Lung (tissue), 12 donors: ENCODE measurements around the gene METTL4. TPM values are rescaled to one million over a fixed set of nuclear protein-coding genes. Genes with fewer than 3 reads are reported as not detected.

Experiments
- ATAC-seq: fragments of 200-7000 bp; cut with Tn5 transposase; one replicate; pipeline ENCODE4 v1.9.1; 2020; ENCODE audit warnings: moderate number of reproducible peaks; ENCODE audit not compliant: insufficient read depth, low FRiP score
- DNase-seq, 3 donors: peaks; one replicate each; pipeline ENCODE4 v3.0.0-alpha.2; 2013 to 2017
- H3K27ac ChIP-seq, 2 donors: one replicate each; pipeline ENCODE4 v1.5.1; 2013; ENCODE audit warnings: mild to moderate bottlenecking in 2 of 2, moderate library complexity in 2 of 2, control low read depth in 1 of 2, inconsistent platforms in 1 of 2, low read depth in 1 of 2, low read length in 1 of 2
- H3K27me3 ChIP-seq, 3 donors: one replicate each; pipeline ENCODE4 v1.5.1; 2013; ENCODE audit warnings: low read length in 2 of 3; ENCODE audit not compliant: control insufficient read depth in 3 of 3, insufficient read depth in 3 of 3
- H3K36me3 ChIP-seq, 4 donors: one replicate each; pipeline ENCODE4 v1.5.1; 2013; ENCODE audit warnings: low read length in 4 of 4, mild to moderate bottlenecking in 1 of 4, moderate library complexity in 1 of 4; ENCODE audit not compliant: control insufficient read depth in 4 of 4, insufficient read depth in 4 of 4
- H3K4me1 ChIP-seq, 5 donors: one replicate each; pipeline ENCODE4 v1.5.1; 2013; ENCODE audit warnings: low read length in 5 of 5, mild to moderate bottlenecking in 2 of 5, moderate library complexity in 1 of 5; ENCODE audit not compliant: control insufficient read depth in 5 of 5, insufficient read depth in 5 of 5
- H3K4me3 ChIP-seq: one replicate; pipeline ENCODE4 v1.5.1; 2013; ENCODE audit warnings: mild to moderate bottlenecking, control low read depth, moderate library complexity
- H3K9ac ChIP-seq, 2 donors: one replicate each; pipeline ENCODE4 v1.5.1; 2013; ENCODE audit warnings: low read length in 2 of 2, control low read depth in 1 of 2; ENCODE audit not compliant: insufficient read depth in 1 of 2
- H3K9me3 ChIP-seq, 4 donors: one replicate each; pipeline ENCODE4 v1.5.1; 2013; ENCODE audit warnings: low read length in 3 of 4, mild to moderate bottlenecking in 1 of 4, moderate library complexity in 1 of 4; ENCODE audit not compliant: control insufficient read depth in 4 of 4, insufficient read depth in 3 of 4
- WGBS, 2 donors: extraction: QIAGEN DNeasy Blood & Tissue Kit; methylation state at CpG; one replicate each; pipeline ENCODE4 v1.1.7; 2013; 5-methylcytosine and 5-hydroxymethylcytosine counted together
- polyA plus RNA-seq, 2 donors: library from polyadenylated mRNA; stranded (reverse); fragments of 200-250 nt; gene quantifications; one replicate each; pipeline ENCODE4 v1.2.1, GENCODE V29; 2013
- total RNA-seq, 2 donors: library from RNA; depleted of rRNA in 1 of 2; stranded (reverse); fragments of >200 nt in 1 of 2; gene quantifications; one replicate each; pipeline ENCODE4 v1.2.1, GENCODE V29; 2014 to 2021
- TF ChIP-seq, protein P1 (sequence below): IDR thresholded peaks from 2 replicates; pipeline ENCODE4 v1.5.1; 2012; ENCODE audit warnings: mild to moderate bottlenecking; ENCODE audit errors: control extremely low read depth, extremely low read depth
- donor health status: control.
- donor health status: control.
- donor health status: Bipolar disorder and iron deficiency.
- donor health status: healthy.
- donor health status: DM: yes; HTN: yes; CAD: no.

METTL4 gene
- total and polyA plus RNA-seq, 4 donors: 5.3 to 19.3 (median 8.1) TPM

DNA sequence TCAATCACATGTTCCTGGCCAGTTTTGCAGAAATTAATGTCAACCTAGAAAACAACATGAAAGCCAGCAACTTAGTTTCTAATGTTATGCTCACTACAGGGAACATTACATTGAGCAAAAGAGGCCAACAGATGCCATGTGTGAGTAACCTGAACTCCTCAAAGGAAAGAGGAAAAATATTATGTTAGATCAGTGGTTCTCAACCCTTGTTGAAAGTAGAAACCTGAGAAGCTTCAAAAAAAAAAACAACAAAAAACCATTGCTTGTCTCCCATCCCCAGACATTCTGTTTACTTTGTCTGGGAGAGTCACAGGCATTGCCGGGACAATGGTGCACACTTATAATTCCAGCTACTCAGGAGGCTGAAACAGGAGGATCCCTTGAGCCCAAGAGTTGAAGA lies 57.7 kb downstream of the METTL4 start:
- no peaks in the 10 kb centered on the region for H3K27me3 ChIP-seq
- H3K9me3 ChIP-seq: no peaks in the 10 kb centered on the region
- no peak overlapping the region for H3K4me3 ChIP-seq
- no peak overlapping the region for H3K27ac ChIP-seq
- no peak overlapping the region for H3K9ac ChIP-seq
- no peak for DNase-seq
- peaks cover 0 to 3% (median 0%) of the 10 kb centered on the region in 5 donors for H3K4me1 ChIP-seq
- ATAC-seq: no peak
- WGBS, 2 donors: 71 to 81% methylated on average over 1 of the region's 1 CpG
- TF ChIP-seq, protein P1, sequence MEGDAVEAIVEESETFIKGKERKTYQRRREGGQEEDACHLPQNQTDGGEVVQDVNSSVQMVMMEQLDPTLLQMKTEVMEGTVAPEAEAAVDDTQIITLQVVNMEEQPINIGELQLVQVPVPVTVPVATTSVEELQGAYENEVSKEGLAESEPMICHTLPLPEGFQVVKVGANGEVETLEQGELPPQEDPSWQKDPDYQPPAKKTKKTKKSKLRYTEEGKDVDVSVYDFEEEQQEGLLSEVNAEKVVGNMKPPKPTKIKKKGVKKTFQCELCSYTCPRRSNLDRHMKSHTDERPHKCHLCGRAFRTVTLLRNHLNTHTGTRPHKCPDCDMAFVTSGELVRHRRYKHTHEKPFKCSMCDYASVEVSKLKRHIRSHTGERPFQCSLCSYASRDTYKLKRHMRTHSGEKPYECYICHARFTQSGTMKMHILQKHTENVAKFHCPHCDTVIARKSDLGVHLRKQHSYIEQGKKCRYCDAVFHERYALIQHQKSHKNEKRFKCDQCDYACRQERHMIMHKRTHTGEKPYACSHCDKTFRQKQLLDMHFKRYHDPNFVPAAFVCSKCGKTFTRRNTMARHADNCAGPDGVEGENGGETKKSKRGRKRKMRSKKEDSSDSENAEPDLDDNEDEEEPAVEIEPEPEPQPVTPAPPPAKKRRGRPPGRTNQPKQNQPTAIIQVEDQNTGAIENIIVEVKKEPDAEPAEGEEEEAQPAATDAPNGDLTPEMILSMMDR: no peak
- no peaks in the 10 kb centered on the region for H3K36me3 ChIP-seq

DNA sequence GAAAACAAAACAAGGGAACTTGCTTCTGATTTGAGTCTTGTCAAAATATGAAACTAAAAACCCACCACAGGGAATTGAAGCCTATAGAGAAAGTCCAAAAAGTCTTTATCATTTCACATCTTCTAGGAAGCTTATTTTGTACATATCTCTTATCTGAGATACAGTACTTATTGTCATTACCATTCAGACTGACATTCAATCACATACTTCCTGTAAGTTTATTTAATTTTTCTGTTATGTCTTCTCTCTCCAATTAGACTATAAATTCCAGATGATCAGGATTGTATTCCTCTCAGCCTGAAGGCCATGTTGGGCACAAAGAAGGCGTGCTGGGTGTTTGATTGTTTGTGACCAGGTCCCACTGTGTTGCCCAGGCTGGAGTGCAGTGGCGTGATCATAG lies 59.2 kb downstream of the METTL4 start:
- TF ChIP-seq, protein P1: no peak
- WGBS, 2 donors: 95 to 98% methylated on average over 2 of the region's 2 CpGs
- ATAC-seq: no peak
- Histone ChIP-seq H3K9ac (no peak overlapping the region), H3K36me3 (no peaks in the 10 kb centered on the region), H3K4me3 (no peak overlapping the region), H3K27me3 (no peaks in the 10 kb centered on the region), H3K27ac (no peak overlapping the region), H3K4me1 (peaks cover 0 to 3% (median 0%) of the 10 kb centered on the region in 5 donors), H3K9me3 (no peaks in the 10 kb centered on the region)
- no peak for DNase-seq

DNA sequence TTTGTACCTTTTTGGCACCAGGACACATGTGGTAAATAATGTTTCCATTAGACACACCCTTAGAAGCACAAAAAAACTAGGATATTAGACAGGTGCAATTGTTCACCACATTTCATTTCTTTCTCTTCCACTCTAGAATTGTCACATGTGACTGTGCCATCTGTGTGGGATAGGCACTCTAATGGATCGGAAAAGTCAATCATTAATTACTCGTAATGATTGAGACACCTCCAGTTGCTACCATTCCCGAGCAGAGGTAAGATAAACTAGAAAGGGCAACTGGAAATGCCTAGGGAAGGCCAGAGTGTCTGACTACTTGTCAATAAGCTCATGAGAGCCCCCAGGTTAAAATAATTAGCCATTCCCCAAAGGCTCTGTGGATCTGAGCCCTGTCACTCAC lies 59.9 kb downstream of the METTL4 start:
- Histone ChIP-seq H3K9me3 (no peaks in the 10 kb centered on the region), H3K4me3 (no peak overlapping the region), H3K27me3 (no peaks in the 10 kb centered on the region), H3K9ac (no peak overlapping the region), H3K36me3 (no peaks in the 10 kb centered on the region), H3K4me1 (peaks cover 0 to 3% (median 0%) of the 10 kb centered on the region in 5 donors), H3K27ac (no peak overlapping the region)
- 92 to 93% methylated on average over 3 of the region's 3 CpGs for WGBS, 2 donors
- ATAC-seq (no peak), DNase-seq (no peak)
- TF ChIP-seq, protein P1: no peak

DNA sequence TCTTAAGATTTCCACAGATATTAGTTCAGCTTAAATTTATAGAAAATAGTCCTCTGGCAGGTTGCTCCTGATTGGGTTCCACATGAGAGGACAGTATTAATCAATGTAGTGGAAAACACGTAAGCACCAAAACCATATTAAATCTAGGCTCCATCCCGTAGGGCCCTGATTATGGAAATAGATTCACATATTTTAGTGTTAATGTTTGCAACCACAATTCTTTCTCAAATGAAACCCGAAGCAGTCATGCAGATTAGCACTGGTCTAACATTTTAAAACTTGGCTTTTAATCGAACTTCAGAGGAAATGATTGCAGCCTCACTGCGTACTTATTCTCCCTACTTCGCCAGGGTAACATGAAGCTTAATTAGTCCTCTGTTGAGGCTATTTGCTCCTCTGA lies 60.9 kb downstream of the METTL4 start:
- WGBS, 2 donors: 93% methylated on average over 6 of the region's 6 CpGs
- H3K27me3 ChIP-seq: no peaks in the 10 kb centered on the region
- no peak overlapping the region for H3K27ac ChIP-seq
- TF ChIP-seq, protein P1: no peak
- DNase-seq (no peak), ATAC-seq (no peak)
- H3K9me3 ChIP-seq: no peaks in the 10 kb centered on the region
- H3K36me3 ChIP-seq: no peaks in the 10 kb centered on the region
- no peak overlapping the region for H3K4me3 ChIP-seq
- H3K4me1 ChIP-seq: no peaks in the 10 kb centered on the region
- no peak overlapping the region for H3K9ac ChIP-seq
